Left lung (tissue), 10 donors: ENCODE data around the gene GLTP. TPM values are rescaled to one million over a fixed set of nuclear protein-coding genes. Genes with fewer than 3 reads are reported as not detected.
A peak's percentile ranks its signal among the peaks of the same experiment; 100 is the strongest.

Experiments used
- ATAC-seq: fragments of 200-7000 bp; cut with Tn5 transposase; one replicate; pipeline ENCODE4 v1.9.1; 2020; ENCODE audit warnings: moderate library complexity
- DNase-seq, 4 donors: peaks; one replicate each; pipeline ENCODE4 v3.0.0-alpha.2; 2013 to 2020
- H3K27ac ChIP-seq, 2 donors: fragments of 200-600 bp; sonication (generic) in 1 of 2; one replicate each; pipeline versions ENCODE4 v1.5.0 to v1.8.0; 2020 to 2021
- H3K27me3 ChIP-seq, 2 donors: fragments of 200-600 bp; sonication (generic) in 1 of 2; one replicate each; pipeline versions ENCODE4 v1.5.0 to v1.8.0; 2020 to 2021
- H3K36me3 ChIP-seq, 2 donors: fragments of 200-600 bp; sonication (generic) in 1 of 2; one replicate each; pipeline versions ENCODE4 v1.5.0 to v1.8.0; 2020 to 2021
- H3K4me1 ChIP-seq, 2 donors: fragments of 200-600 bp; one replicate each; pipeline ENCODE4 v1.8.0; 2021
- H3K4me3 ChIP-seq, 2 donors: fragments of 200-600 bp; sonication (generic) in 1 of 2; one replicate each; pipeline versions ENCODE4 v1.5.0 to v1.8.0; 2020 to 2021; ENCODE audit warnings: mild to moderate bottlenecking in 1 of 2
- H3K9me3 ChIP-seq, 2 donors: fragments of 200-600 bp; sonication (generic) in 1 of 2; one replicate each; pipeline versions ENCODE4 v1.5.0 to v1.8.0; 2020 to 2021
- CTCF ChIP-seq, 2 donors: fragments of 200-600 bp; sonication (generic) in 1 of 2; IDR thresholded peaks; one replicate each; pipeline versions ENCODE4 v1.5.0 to v1.8.0; 2021; ENCODE audit warnings: antibody characterized with exemption in 2 of 2
- intact Hi-C, 2 donors: fragments of 100-400 bp; cut with DNase I; formaldehyde crosslinking; loops; one replicate each; pipeline versions ENCODE4 v1.11.2 to v1.14.2; 2022
- polyA plus RNA-seq, 6 donors: library from polyadenylated mRNA; unstranded; fragments of 120-200 nt; gene quantifications; one replicate each; pipeline ENCODE4 v1.2.1, GENCODE V29; 2013; ENCODE audit not compliant: insufficient read length in 6 of 6
- total RNA-seq, 2 donors: library from RNA; stranded (reverse); fragmentation: NEBNext Ultra II Directional; extraction: Animal tissue kit (Norgen Biotek cat#: 25700); gene quantifications; one replicate each; pipeline ENCODE4 v1.2.1, GENCODE V29; 2021
- donor health status: DM: no; HTN: yes; CAD: no.
- donor health status: DM: no; HTN: no; CAD: no.

Gene GLTP
- total and polyA plus RNA-seq, 8 donors = 30.1 to 43.3 (median 32.5) TPM

DNA sequence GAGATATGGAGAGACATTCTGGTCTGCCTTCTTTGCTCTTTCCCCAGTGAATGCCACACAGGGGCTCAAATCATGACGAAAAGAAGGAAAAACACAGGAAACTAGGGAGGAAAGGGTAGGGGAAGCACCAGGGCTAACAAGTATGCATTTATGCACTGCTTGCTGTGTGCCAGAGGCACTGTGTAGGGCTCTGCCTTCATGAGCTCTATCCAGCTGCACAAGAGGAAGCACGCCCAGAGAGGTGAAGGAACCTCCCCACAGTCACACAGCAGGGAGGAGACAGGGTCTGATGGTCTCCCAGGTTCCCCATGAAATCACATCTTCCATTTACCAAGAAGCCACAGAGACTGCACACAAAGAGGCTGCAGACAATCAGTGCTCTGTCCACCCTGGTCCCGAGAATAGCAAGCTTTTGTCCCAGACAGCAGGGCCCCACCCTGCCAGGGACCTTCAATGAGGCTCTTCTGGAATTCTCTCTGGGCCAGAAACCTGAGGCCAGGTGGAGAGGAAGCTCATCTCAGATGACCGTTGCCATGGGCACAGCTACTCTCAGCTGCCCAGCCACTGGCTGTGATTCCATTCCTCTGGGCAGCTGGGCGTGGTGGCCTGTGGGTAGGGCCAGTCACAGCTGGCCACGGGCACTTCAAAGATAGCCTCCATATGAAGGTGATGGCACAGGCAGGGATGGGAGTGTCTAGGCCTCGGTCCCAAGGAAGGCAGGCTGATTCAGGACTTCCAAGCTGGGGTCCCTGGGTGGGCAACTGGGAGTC is 39.9 kb downstream of the GLTP start:
- ATAC-seq = peak; percentile 28
- Histone ChIP-seq H3K36me3 (no peaks in the 10 kb centered on the region), H3K4me3 (no peak overlapping the region), H3K27ac (no peak overlapping the region), H3K27me3 (no peaks in the 10 kb centered on the region), H3K4me1 (peaks cover 4 to 6% of the 10 kb centered on the region in 2 donors), H3K9me3 (no peaks in the 10 kb centered on the region)
- intact Hi-C loops = no loop called here
- no peak for DNase-seq
- TF ChIP-seq CTCF (IDR thresholded peaks at IDR 0.05) = no peak

DNA sequence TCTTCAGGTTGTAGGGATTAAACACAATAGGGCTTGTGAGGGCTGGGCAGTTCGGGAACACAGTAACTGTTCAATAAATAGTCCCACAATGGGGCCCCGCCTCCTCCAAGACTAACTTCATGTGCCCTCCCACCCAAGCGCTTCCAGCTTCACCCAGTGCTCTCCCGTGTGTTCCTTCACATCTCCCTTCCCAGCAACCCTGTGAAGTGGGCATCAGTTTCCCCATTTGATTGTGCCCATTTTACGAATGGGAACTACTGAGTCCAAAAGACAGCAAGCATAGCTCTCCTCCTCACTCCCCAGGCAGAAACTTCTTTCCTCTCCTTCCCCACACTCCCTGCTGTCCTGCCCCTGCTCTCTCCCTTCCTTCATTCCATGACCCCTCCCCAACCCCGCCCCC is 40.9 kb downstream of the GLTP start:
- Histone ChIP-seq H3K27me3 (peaks cover 0 to 4% of the 10 kb centered on the region in 2 donors), H3K4me3 (no peak overlapping the region), H3K4me1 (no peaks in the 10 kb centered on the region), H3K27ac (no peak overlapping the region), H3K9me3 (no peaks in the 10 kb centered on the region), H3K36me3 (no peaks in the 10 kb centered on the region)
- DNase-seq (no peak), ATAC-seq (no peak)
- intact Hi-C loops = no loop called here
- no peak for TF ChIP-seq CTCF (IDR thresholded peaks at IDR 0.05)

DNA sequence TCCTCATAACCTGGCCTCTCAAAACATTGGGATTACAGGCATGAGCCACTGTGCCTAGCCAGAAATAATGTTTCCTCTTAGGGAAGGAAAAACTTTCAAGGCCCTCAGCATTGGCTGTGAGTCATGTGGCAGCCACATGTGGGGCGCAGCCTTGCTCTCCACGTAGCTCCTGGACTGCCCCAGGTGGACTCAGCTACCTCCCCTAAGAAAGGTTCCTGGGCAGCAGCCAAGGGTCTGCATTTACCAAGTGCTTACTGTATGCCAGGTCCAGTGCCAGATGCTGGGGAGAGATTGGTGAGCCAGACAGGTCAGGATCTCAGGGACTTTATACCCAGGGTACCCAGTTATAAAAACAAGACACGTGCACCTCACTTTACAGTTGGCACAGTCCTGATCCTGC is 43.4 kb downstream of the GLTP start:
- intact Hi-C loops = no loop called here

GRCh38 chr12:109835827-109836226 is 44.5 kb downstream of the GLTP start:
- Histone ChIP-seq H3K4me3 (no peak overlapping the region), H3K27ac (no peak overlapping the region), H3K36me3 (no peaks in the 10 kb centered on the region), H3K4me1 (peaks cover 0 to under 1% of the 10 kb centered on the region in 2 donors), H3K9me3 (no peaks in the 10 kb centered on the region), H3K27me3 (peaks cover 4 to 40% of the 10 kb centered on the region in 2 donors)
- DNase-seq (no peak), ATAC-seq (no peak)
- intact Hi-C loops = no loop called here
- TF ChIP-seq CTCF (IDR thresholded peaks at IDR 0.05) = no peak

More for the DNA sequence above, 43.4 kb downstream of the GLTP start:
- TF ChIP-seq CTCF (IDR thresholded peaks at IDR 0.05) = no peak
- H3K27ac ChIP-seq = no peak overlapping the region
- H3K27me3 ChIP-seq = peaks cover 4 to 29% of the 10 kb centered on the region in 2 donors
- H3K9me3 ChIP-seq = no peaks in the 10 kb centered on the region
- ATAC-seq (no peak), DNase-seq (no peak)
- H3K4me1 ChIP-seq = no peaks in the 10 kb centered on the region
- H3K36me3 ChIP-seq = no peaks in the 10 kb centered on the region
- H3K4me3 ChIP-seq = no peak overlapping the region

GRCh38 chr12:109833307-109834189 is 46.8 kb downstream of the GLTP start, which contains the start of gene TRPV4:
Gene TRPV4, minus strand, starts transcription at chr12:109833398. Its CDS starts 18,602 bp downstream, at chr12:109814796.
- ATAC-seq (peak; percentile 76), DNase-seq (peak in 2 of 4 donors; percentile 53 to 82)
- Histone ChIP-seq H3K4me3 (peak within 1 kb of the TSS; percentile 34 to 42), H3K36me3 (no peaks in the 10 kb centered on the region), H3K4me1 (peaks cover 0 to 22% of the 10 kb centered on the region in 2 donors), H3K27me3 (peaks cover 4 to 46% of the 10 kb centered on the region in 2 donors), H3K27ac (no peak within 1 kb of the TSS), H3K9me3 (no peaks in the 10 kb centered on the region)
- no peak for TF ChIP-seq CTCF (IDR thresholded peaks at IDR 0.05)
- intact Hi-C loops = no loop called here
